ENCODE results near the gene NUDT3. TPM values are rescaled to one million over a fixed set of nuclear protein-coding genes. Genes with fewer than 3 reads are reported as not detected.

Gene NUDT3
- total and polyA plus RNA-seq, 9 of the 15 experiments (the other 6 are each of a cell fraction or from before 2014, with no cell fraction given): 5.4 to 81.2 (median 56.4) TPM

- TF ChIP-seq ILF3 (IDR thresholded peaks at IDR 0.05; ENCODE audit: borderline replicate concordance) (0 out of 2 replicates have a peak, but pooled peaks have one; percentile 62), ZNF644 (tag; IDR thresholded peaks at IDR 0.05; ENCODE audit: low read depth) (no peak), SRF (CRISPR knock-in tag; IDR thresholded peaks at IDR 0.05) (peak in 1 of 2 experiments; percentile 69; a peak in 2 of 4 replicates), LCOR (CRISPR knock-in tag; IDR thresholded peaks at IDR 0.05) (peak; percentile 65), CBX5 (IDR thresholded peaks at IDR 0.05; ENCODE audit: borderline replicate concordance, low read depth) (0 out of 2 replicates have a peak, but pooled peaks have one; percentile 30), SMARCC2 (IDR thresholded peaks at IDR 0.05; ENCODE audit: low read depth) (no peak), SAFB2 (IDR thresholded peaks at IDR 0.05; ENCODE audit: borderline replicate concordance, low read depth, low read length, severe bottlenecking) (no peak), ETV5 (CRISPR knock-in tag; IDR thresholded peaks at IDR 0.05; ENCODE audit: low read depth) (peak; percentile 95), NCOR1 (IDR thresholded peaks at IDR 0.05) (no peak), DACH1 (IDR thresholded peaks at IDR 0.05; ENCODE audit: partially characterized antibody) (no peak), ZNF239 (CRISPR knock-in tag; IDR thresholded peaks at IDR 0.05) (no peak), E2F6 (IDR thresholded peaks at IDR 0.05; ENCODE audit: borderline replicate concordance in 1 of 2, extremely low read depth in 1 of 2, insufficient read depth in 1 of 2, insufficient read length in 1 of 2, low read depth in 1 of 2, low read length in 1 of 2, poor library complexity in 1 of 2, severe bottlenecking in 1 of 2) (peak; percentile 47 to 56), SMAD1 (IDR thresholded peaks at IDR 0.05; ENCODE audit: low read depth, low read length, partially characterized antibody) (no peak), ZNF561 (CRISPR knock-in tag; conservative IDR thresholded peaks at IDR 0.05) (no peak), PCBP2 (IDR thresholded peaks at IDR 0.05; ENCODE audit: low read depth, low read length, poor library complexity, severe bottlenecking) (no peak), CBX3 (IDR thresholded peaks at IDR 0.05; ENCODE audit: borderline replicate concordance in 1 of 2, low read length in 2 of 2) (peak in 1 of 2 experiments; percentile 92; a peak in 2 of 3 replicates), DNMT1 (IDR thresholded peaks at IDR 0.05) (peak; percentile 90; the same call in 1 of the 2 replicates), HDAC3 (IDR thresholded peaks at IDR 0.05; ENCODE audit: borderline replicate concordance, partially characterized antibody) (peak; percentile 100), ZSCAN32 (CRISPR knock-in tag; IDR thresholded peaks at IDR 0.05) (no peak), TBL1XR1 (IDR thresholded peaks at IDR 0.05; ENCODE audit: low read length in 2 of 2) (peak; percentile 19 to 97; a peak in 2 of 4 replicates), ZNF212 (CRISPR knock-in tag; IDR thresholded peaks at IDR 0.05) (no peak)
- TF ChIP-seq, protein P1, sequence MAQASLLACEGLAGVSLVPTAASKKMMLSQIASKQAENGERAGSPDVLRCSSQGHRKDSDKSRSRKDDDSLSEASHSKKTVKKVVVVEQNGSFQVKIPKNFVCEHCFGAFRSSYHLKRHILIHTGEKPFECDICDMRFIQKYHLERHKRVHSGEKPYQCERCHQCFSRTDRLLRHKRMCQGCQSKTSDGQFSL (CRISPR knock-in tag; IDR thresholded peaks at IDR 0.05): peak; percentile 24; the same call in 1 of the 2 replicates
- TF ChIP-seq, protein P1 (tag; IDR thresholded peaks at IDR 0.05): no peak; a peak in 1 of 4 replicates
- TF ChIP-seq, protein P2, sequence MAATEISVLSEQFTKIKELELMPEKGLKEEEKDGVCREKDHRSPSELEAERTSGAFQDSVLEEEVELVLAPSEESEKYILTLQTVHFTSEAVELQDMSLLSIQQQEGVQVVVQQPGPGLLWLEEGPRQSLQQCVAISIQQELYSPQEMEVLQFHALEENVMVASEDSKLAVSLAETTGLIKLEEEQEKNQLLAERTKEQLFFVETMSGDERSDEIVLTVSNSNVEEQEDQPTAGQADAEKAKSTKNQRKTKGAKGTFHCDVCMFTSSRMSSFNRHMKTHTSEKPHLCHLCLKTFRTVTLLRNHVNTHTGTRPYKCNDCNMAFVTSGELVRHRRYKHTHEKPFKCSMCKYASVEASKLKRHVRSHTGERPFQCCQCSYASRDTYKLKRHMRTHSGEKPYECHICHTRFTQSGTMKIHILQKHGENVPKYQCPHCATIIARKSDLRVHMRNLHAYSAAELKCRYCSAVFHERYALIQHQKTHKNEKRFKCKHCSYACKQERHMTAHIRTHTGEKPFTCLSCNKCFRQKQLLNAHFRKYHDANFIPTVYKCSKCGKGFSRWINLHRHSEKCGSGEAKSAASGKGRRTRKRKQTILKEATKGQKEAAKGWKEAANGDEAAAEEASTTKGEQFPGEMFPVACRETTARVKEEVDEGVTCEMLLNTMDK (IDR thresholded peaks at IDR 0.05; ENCODE audit: borderline replicate concordance, insufficient read depth, low read depth, low read length, poor library complexity, severe bottlenecking): peak; percentile 96
These were observed at the start of gene NUDT3 (continued) for GRCh38 chr6:34392497-34393190.
